ENCODE data around the gene GPSM1.
A peak's percentile ranks its signal among the peaks of the same experiment; 100 is the strongest.

The GPSM1 gene

GRCh38 chr9:136308006-136308701 is 19.2 kb upstream of the GPSM1 start:
- H3K27ac Mint-ChIP-seq, result no peak overlapping the region
- H3K4me3 Mint-ChIP-seq, result no peak overlapping the region
- ATAC-seq, result no peak
- no peaks in the 10 kb centered on the region for H3K4me1 Mint-ChIP-seq
- H3K36me3 Mint-ChIP-seq, result no peaks in the 10 kb centered on the region
- H3K9me3 Mint-ChIP-seq, result no peaks in the 10 kb centered on the region
- no peak for DNase-seq (ENCODE audit: low spot score in 2 of 2)

GRCh38 chr9:136308702-136309053 is 18.7 kb upstream of the GPSM1 start:
- Mint-ChIP-seq H3K4me1 (no peaks in the 10 kb centered on the region), H3K9me3 (no peaks in the 10 kb centered on the region), H3K4me3 (no peak overlapping the region), H3K36me3 (no peaks in the 10 kb centered on the region), H3K27ac (no peak overlapping the region)
- DNase-seq (ENCODE audit: low spot score in 2 of 2), result no peak
- no peak for ATAC-seq

- no peak overlapping the region for H3K4me3 Mint-ChIP-seq
- H3K27ac Mint-ChIP-seq, result no peak overlapping the region
- ATAC-seq (peak; percentile 9), DNase-seq (ENCODE audit: low spot score in 2 of 2) (no peak)
- no peaks in the 10 kb centered on the region for H3K36me3 Mint-ChIP-seq
- H3K4me1 Mint-ChIP-seq, result no peaks in the 10 kb centered on the region
- no peaks in the 10 kb centered on the region for H3K9me3 Mint-ChIP-seq
Measured at GRCh38 chr9:136309101-136309801, 18.1 kb upstream of the GPSM1 start.

- Mint-ChIP-seq H3K36me3 (no peaks in the 10 kb centered on the region), H3K4me3 (no peak overlapping the region), H3K9me3 (peaks cover 3% of the 10 kb centered on the region), H3K4me1 (no peaks in the 10 kb centered on the region), H3K27ac (no peak overlapping the region)
- ATAC-seq, result no peak
- no peak for DNase-seq (ENCODE audit: low spot score in 2 of 2)
Measured at GRCh38 chr9:136309806-136310220, 17.5 kb upstream of the GPSM1 start.

- peaks cover 5% of the 10 kb centered on the region for H3K4me1 Mint-ChIP-seq
- no peak for DNase-seq (ENCODE audit: low spot score in 2 of 2)
- H3K4me3 Mint-ChIP-seq, result no peak overlapping the region
- H3K27ac Mint-ChIP-seq, result no peak overlapping the region
- ATAC-seq, result no peak
- H3K9me3 Mint-ChIP-seq, result peaks cover 7% of the 10 kb centered on the region
- H3K36me3 Mint-ChIP-seq, result peaks cover under 1% of the 10 kb centered on the region
Measured at GRCh38 chr9:136310273-136311030, 16.9 kb upstream of the GPSM1 start.

- H3K4me3 Mint-ChIP-seq, result no peak overlapping the region
Measured at GRCh38 chr9:136311051-136312008, 16.0 kb upstream of the GPSM1 start.

GRCh38 chr9:136312009-136312375 is 15.3 kb upstream of the GPSM1 start:
- no peak overlapping the region for H3K4me3 Mint-ChIP-seq
- no peak overlapping the region for H3K27ac Mint-ChIP-seq
- ATAC-seq, result no peak
- no peak for DNase-seq (ENCODE audit: low spot score in 2 of 2)
- peaks cover 20% of the 10 kb centered on the region for H3K4me1 Mint-ChIP-seq
- H3K9me3 Mint-ChIP-seq, result peaks cover 12% of the 10 kb centered on the region
- H3K36me3 Mint-ChIP-seq, result peaks cover 14% of the 10 kb centered on the region

More at GRCh38 chr9:136311051-136312008, 16.0 kb upstream of the GPSM1 start:
- H3K9me3 Mint-ChIP-seq, result peaks cover 12% of the 10 kb centered on the region
- DNase-seq (ENCODE audit: low spot score in 2 of 2) (no peak), ATAC-seq (no peak)
- H3K36me3 Mint-ChIP-seq, result peaks cover 9% of the 10 kb centered on the region
- peaks cover 13% of the 10 kb centered on the region for H3K4me1 Mint-ChIP-seq
- no peak overlapping the region for H3K27ac Mint-ChIP-seq

GRCh38 chr9:136312436-136312835 is 14.9 kb upstream of the GPSM1 start:
- Mint-ChIP-seq H3K9me3 (peaks cover 12% of the 10 kb centered on the region), H3K27ac (no peak overlapping the region), H3K36me3 (peaks cover 14% of the 10 kb centered on the region), H3K4me3 (no peak overlapping the region), H3K4me1 (peaks cover 24% of the 10 kb centered on the region)
- ATAC-seq, result peak; percentile 61
- no peak for DNase-seq (ENCODE audit: low spot score in 2 of 2)

GRCh38 chr9:136313111-136314055 is 14.0 kb upstream of the GPSM1 start:
- Mint-ChIP-seq H3K4me1 (peaks cover 27% of the 10 kb centered on the region), H3K27ac (no peak overlapping the region)

GRCh38 chr9:136314056-136314416 is 13.3 kb upstream of the GPSM1 start:
- peaks cover 27% of the 10 kb centered on the region for H3K4me1 Mint-ChIP-seq
- DNase-seq (ENCODE audit: low spot score in 2 of 2) (no peak), ATAC-seq (no peak)
- no peak overlapping the region for H3K4me3 Mint-ChIP-seq
- peaks cover 12% of the 10 kb centered on the region for H3K9me3 Mint-ChIP-seq
- H3K27ac Mint-ChIP-seq, result no peak overlapping the region
- peaks cover 14% of the 10 kb centered on the region for H3K36me3 Mint-ChIP-seq

More at GRCh38 chr9:136313111-136314055, 14.0 kb upstream of the GPSM1 start:
- Mint-ChIP-seq H3K4me3 (no peak overlapping the region), H3K9me3 (peaks cover 12% of the 10 kb centered on the region), H3K36me3 (peaks cover 14% of the 10 kb centered on the region)
- no peak for DNase-seq (ENCODE audit: low spot score in 2 of 2)
- no peak for ATAC-seq

- DNase-seq (ENCODE audit: low spot score in 2 of 2), result no peak
- ATAC-seq, result no peak
- Mint-ChIP-seq H3K9me3 (peaks cover 12% of the 10 kb centered on the region), H3K4me1 (peaks cover 27% of the 10 kb centered on the region), H3K36me3 (peaks cover 14% of the 10 kb centered on the region), H3K27ac (peak overlapping the region; percentile 96), H3K4me3 (no peak overlapping the region)
Measured at GRCh38 chr9:136314944-136315343, 12.4 kb upstream of the GPSM1 start.

GRCh38 chr9:136316271-136316751 is 11.0 kb upstream of the GPSM1 start:
- DNase-seq (ENCODE audit: low spot score in 2 of 2) (no peak), ATAC-seq (peak; percentile 71)
- Mint-ChIP-seq H3K36me3 (peaks cover 14% of the 10 kb centered on the region), H3K9me3 (peaks cover 12% of the 10 kb centered on the region), H3K4me3 (peak overlapping the region; percentile 31), H3K4me1 (peaks cover 27% of the 10 kb centered on the region), H3K27ac (peak overlapping the region; percentile 96)

- ATAC-seq (peak; percentile 16), DNase-seq (ENCODE audit: low spot score in 2 of 2) (no peak)
- H3K4me1 Mint-ChIP-seq, result peaks cover 27% of the 10 kb centered on the region
- peak overlapping the region; percentile 31 for H3K4me3 Mint-ChIP-seq
- peak overlapping the region; percentile 96 for H3K27ac Mint-ChIP-seq
- peaks cover 12% of the 10 kb centered on the region for H3K9me3 Mint-ChIP-seq
- H3K36me3 Mint-ChIP-seq, result peaks cover 14% of the 10 kb centered on the region
Measured at GRCh38 chr9:136316896-136317676, 10.3 kb upstream of the GPSM1 start.
